Stimulated activated CD4-positive, alpha-beta T cell treated with anti-CD3 and anti-CD28 coated beads, Interleukin-15, amount 100 ng/mL, for 24 hours (primary cell): ENCODE results near the gene ZNF549.
"Not testable (repeated sequence)": the region's sequence is repeated elsewhere in the genome, so short reads cannot be mapped to it uniquely, and the experiment has no call there.

Source experiments
- DNase-seq: peaks from one replicate; pipeline ENCODE4 v3.0.0-alpha.2; 2020

Gene ZNF549

DNA sequence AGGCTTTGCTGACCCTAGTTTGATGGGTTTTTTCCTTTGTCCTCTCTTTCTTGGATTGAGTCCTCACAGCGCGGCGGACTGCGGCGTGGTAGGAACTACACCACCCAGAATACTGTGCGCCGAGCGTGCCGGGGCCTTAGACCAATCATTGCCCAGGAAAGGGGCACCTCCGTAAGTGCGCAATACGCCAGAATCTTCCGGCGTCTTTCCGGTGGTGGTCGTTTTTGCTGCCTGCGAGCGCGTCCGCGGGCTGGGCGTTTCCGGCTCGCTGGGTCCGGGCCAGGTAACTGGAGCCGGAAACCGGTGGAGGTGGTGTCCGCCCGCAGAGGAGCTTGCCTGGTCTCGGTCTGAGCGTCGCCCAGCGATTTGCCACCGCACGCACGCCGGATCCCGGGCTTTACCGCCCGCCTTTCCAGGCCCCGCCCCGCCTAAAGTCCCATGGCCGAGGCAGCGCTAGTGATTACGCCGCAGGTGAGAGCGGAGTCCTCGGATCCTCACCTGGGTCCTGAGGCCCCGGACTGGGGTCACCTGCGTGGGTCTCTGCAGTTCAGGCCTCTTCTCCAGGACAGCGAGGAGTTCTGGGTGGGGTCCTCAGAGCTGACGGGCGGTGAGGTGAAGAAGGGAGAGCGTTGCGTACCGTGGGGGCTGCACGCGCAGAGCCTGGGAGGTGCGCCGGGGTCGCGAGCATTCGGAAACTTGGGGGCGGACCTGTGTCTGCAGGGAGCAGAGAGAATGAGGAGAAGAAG lies at the start of gene ZNF549:
Gene ZNF549 (plus strand): TSS at position 221 of the 746 bp plus-strand sequence. CDS start 218 bp downstream, at position 439.
- peak; percentile 91 for DNase-seq

DNA sequence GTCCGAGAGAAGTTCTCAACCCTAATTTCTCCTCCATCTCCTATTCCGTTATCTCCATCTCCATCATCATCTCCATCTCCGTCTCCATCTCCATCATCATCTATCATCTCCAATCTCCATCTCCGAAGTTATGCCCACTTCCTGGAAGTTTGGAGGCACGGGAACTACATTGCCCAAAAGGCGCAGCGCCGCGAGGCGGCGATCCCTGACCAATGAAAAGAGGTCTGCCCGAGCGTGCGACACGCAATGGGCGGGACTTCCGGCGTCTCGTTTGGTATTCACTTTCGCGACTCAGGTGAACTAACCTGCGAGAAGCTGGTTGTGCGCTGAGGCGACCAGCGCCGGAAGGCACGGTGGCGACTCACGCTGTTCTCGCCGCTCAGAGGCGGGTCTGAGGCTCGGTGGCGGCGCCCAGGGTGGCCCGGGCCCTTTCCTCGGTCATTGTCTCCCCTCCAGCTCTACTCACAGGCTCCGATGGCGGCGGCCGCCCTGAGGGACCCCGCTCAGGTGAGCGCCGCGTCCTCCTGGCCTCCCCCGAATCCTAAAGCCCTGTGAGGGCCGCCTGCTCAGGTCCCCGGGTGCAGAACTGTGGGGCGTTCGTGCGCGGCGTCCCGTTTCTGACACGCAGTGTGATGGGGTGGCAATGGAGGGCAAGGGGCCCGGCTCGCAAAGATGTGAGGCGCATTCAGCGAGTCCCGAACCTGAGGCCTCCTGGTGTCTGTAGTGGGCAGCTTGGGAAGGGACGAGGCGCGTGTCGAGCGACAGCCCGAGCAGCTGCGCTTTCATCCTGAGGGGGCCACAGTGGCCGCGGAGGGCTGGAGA lies 39.5 kb upstream of the ZNF549 start, which contains the start of gene ZNF419:
Gene ZNF419 (plus strand): TSS at position 274 of the 822 bp plus-strand sequence. CDS start 201 bp downstream, at position 475.
- DNase-seq: peak; percentile 95

DNA sequence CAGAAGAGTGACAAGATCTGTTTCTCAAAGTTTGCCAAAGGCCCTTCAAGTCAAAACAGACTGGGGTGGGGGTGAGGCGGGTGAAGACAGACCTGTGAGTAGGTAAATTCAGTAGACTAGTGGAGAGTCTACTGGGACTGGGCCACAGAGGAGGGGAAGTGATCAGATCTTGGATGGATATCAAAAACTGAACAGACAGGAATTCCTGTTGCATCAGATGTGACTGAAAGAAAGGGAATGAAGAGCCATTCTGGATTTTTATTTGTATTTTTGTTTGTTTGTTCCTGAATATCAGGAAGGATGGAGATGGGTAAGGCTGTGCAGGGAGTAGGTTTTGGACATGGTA lies 38.9 kb upstream of the ZNF549 start:
- not testable (repeated sequence) for DNase-seq

DNA sequence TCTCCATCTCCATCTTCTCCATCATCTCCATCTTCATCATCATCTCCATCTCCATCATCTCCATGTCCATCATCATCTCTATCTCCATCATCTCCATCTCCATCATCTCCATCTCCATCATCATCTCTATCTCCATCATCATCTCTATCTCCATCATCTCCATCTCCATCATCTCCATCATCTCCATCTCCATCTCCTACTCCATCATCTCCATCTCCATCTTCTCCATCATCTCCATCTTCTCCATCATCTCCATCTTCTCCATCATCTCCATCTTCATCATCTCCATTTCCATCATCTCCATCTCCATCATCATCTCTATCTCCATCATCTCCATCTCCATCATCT lies 27.9 kb upstream of the ZNF549 start:
- DNase-seq: not testable (repeated sequence)

DNA sequence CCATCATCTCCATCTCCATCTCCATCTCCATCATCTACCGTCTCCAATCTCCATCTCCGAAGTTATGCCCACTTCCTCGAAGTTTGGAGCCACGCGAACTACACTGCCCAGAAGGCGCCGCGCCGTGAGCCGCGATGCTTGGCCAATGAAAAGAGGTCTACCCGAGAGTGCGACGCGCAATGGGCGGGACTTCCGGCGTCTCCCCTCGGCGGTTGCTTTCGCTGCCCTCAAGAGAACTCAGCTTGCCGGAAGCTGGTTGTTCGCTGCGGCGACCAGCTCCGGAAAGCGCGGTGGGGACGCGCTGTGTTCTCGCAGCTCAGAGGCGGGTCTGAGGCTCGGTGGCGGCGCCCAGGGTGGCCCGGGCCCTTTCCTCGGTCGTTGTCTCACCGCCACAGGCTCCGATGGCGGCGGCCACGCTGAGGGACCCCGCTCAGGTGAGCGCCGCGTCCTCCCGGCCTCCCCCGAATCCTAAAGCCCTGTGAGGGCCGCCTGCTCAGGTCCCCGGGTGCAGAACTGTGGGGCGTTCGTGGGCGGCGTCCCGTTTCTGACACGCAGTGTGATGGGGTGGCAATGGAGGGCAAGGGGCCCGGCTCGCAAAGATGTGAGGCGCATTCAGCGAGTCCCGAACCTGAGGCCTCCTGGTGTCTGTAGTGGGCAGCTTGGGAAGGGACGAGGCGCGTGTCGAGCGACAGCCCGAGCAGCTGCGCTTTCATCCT lies 27.3 kb upstream of the ZNF549 start, which contains the start of gene ZNF773:
Gene ZNF773 (plus strand): TSS at position 259 of the 716 bp plus-strand sequence. CDS start 143 bp downstream, at position 402.
- DNase-seq: peak; percentile 97

DNA sequence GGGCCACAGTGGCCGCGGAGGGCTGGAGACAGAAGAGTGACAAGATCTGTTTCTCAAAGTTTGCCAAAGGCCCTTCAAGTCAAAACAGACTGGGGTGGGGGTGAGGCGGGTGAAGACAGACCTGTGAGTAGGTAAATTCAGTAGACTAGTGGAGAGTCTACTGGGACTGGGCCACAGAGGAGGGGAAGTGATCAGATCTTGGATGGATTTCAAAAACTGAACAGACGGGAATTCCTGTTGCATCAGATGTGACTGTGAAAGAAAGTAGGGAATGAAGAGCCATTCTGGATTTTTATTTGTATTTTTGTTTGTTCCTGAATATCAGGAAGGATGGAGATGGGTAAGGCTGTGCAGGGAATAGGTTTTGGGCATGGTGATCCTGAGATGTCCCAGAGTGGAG lies 26.8 kb upstream of the ZNF549 start:
- not testable (repeated sequence) for DNase-seq

DNA sequence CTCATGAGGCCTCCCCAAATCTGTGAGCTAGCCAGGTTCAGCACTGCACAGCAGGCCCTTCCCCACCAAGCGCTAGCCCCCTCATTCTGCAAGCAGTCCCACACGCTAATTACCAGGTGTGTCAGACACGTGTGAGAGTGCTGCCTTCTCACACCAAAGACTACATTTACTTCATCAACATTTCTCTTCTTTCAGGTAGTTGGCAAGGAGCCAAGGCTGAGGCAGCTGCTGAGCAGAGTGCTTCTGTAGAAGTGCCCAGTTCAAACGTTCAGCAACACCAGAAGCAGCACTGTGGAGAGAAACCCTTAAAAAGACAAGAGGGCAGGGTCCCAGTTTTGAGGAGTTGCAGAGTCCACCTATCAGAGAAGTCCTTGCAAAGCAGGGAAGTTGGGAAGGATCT lies 21.0 kb upstream of the ZNF549 start:
- no peak for DNase-seq

DNA sequence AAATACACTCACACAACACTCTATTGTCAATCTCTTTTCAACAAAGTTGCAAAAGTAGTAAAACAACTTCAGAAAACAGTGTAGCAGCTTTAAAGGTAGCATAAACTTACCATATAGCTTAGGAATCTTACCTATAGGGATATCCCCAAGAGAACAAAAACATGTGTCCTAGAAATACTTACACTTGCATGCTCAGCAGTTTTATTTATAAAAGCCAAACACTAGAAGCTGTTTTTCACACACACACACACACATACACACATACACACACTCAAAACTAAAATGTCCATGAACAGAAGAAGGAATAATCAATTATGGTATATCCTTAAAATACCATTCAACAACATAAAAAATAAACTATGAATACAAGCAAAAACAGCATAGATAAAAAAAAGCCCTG lies 15.7 kb upstream of the ZNF549 start:
- no peak for DNase-seq

DNA sequence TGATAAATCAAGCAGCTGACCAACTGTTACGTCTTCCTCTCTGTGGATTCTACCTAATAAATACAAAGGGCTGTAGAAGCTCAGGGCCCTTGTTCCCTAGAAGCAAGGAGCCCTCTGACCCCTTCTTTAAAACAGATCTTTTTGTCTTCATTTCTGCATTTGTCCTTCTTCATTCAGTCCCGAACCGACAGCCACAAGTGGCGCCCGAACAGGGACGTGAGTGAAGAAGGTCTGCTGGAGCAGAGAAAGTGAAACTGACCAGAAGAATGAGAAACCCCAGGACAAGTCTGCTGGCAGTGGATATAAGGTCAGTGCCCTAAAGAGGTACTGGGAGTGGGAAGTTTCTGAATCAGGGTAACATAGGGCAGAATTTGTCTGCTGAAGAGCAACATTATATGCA lies 14.3 kb upstream of the ZNF549 start:
- DNase-seq: no peak

DNA sequence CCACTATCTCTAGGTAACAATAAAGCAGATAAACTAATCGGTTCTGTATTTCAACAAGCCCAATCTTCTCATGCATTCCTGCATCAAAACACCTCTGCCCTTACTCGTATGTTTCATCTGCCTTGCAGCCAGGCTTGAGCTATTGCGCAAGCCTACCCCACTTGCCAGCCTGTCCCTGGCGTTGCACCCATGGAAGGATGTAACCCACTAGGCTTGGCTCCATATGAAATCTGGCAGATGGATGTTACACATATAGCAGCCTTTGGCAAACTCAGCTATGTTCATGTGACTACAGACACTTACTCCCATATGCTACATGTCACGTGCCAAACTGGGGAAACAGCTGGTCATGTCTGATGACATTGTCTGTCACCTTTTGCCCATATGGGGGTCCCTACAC lies 11.9 kb upstream of the ZNF549 start:
- no peak for DNase-seq

DNA sequence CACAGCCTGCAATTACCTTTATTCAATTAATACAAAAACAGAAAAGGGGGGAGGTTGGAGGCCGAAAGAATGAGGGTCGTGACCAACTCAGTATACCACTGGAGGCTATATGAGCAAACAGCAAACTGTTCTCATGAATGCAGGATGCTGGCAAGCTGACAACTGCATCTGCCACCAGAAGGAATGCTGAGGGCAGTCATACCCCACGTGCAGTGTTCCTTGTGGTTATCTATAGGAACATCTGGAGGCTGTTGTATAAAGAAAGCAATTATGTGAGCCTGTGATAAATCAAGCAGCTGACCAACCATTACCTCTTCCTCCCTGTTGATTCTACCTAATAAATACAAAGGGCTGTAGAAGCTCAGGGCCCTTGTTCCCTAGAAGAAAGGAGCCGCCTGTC lies 9.1 kb upstream of the ZNF549 start:
- not testable (repeated sequence) for DNase-seq

DNA sequence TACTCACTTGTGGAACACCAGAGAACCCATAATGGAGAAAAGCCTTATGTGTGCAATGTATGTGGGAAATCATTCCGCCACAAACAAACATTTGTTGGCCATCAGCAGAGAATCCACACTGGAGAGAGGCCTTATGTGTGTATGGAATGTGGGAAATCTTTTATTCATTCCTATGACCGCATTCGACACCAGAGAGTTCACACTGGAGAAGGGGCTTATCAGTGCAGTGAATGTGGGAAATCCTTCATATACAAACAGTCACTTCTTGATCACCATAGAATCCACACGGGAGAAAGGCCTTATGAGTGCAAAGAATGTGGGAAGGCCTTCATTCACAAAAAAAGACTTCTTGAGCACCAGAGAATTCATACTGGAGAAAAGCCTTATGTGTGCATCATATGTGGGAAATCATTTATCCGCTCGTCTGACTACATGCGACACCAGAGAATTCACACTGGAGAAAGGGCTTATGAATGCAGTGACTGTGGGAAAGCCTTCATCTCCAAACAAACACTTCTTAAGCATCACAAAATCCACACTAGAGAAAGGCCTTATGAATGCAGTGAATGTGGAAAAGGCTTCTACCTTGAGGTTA lies 10.9 kb downstream of the ZNF549 start:
- no peak for DNase-seq

DNA sequence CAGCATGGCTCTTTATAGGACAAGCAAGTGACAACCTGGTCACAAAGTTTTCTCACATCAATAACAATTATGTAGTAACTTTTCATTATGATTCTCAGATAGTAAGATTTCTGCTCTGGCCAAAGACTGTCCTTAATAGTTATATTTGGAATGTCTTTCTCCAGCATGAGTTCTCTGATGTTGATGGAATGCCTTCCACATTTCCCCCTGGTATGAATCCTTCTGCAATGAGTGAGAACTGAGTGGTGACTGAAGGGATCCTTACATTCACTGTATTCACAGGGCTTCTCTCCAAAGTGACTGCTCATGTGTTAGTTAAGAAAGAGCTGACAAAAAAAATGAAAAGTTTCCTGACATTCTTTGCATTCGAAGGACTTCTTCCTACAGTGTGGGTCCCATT lies 19.4 kb downstream of the ZNF549 start:
- no peak for DNase-seq

DNA sequence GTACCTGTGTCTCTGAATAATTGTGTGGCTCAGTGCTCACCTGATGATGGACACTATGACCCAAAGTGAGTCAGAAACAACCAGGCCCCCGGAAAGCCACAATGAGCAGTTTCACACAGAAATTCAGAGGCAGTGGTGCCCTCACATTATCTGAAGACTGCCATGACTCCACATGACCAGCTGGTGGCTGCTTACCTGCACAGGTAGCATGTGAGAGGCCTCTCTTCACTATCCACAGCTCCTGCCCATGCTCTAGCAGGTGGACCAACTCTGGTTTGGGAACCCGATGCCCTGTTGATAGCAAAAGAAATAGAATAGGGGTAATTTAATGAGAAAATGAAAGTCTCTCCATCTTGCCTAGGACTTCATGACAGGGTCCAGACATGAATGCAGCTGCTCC lies 25.3 kb downstream of the ZNF549 start:
- no peak for DNase-seq

DNA sequence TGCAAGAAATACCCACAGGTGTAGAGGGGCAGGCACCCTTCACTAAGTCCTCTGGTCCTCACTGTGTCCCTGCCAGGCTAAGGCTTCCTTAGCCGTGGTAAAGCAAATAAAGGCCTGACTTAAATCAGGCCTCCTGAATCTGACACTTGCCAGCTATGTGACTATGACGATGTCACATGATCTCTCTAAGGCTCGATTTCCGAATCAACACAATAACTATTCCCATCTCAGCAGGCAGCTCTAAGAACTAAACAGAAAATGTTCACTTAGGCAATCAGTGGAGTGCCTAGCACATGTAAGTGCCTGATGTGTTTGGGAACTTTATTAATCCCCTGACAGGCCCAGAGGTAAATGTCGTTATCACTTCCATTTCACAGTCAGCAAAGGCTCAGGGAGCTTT lies 30.5 kb downstream of the ZNF549 start:
- no peak for DNase-seq

DNA sequence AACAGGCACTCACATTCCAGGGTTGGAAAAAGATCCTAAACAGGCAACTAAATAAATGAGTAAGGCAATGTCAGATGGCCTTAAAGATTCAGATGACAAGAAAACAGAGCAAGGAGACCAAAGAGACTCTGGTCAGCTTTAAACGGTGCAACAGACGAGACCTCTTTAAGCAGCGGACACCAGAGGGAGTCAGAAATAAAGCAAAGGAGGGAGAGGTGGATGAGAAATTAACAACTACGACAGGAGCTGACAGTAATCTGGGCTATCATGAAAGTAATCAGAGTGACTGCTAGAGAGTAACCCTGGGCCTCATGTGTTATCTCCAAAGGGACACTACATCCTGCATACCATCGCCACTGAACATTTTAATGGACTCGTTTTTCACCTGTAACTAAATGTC lies 31.4 kb downstream of the ZNF549 start:
- DNase-seq: no peak

DNA sequence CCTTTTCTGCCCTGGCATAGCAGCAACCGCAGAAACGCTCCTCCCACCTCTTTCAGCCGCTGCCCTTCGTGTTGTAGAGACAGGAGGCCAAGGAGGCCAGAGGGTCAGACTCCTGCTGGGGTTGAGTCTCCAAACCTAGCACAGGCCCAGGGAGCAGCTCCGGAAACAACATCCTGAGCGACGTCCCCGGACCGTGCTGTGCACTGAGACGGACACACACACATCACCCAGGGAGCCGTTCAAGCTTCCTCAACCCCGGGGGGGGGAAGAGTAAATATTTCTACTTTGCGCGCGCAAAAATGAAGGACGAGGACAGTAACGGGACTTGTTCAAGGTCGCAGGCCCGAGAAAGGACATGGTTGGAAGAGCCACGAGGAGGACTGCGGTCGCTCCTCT lies 31.9 kb downstream of the ZNF549 start:
- peak; percentile 25 for DNase-seq

DNA sequence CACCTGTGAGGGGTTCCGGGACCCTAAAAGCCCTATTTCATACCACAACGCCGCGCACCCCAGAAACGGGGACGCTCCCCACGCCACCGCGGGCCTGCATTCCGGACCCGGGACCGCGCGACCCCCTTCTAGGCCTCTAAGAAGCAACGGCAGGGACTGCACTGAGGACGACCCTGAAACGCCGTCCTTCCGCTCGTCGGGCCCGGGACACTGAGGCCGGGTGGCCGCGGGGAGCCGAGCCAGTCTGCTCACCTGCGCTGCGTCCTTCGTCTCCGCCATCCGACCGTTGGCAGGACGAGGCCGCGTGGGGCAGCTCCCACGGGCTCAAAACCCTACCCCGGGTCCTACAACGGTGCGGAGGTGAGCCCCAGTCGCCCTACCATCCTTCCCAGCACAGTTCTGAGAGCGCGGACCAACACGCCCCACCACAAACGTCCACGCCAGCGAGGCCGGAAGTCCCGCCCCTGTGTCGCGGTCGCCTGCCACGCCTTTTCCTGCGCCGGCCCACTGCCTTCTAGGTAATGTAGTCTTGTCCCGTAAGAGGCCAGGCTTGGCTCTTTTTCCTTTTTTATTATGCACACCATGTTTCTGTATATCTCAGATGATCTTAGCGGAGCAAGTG lies 32.4 kb downstream of the ZNF549 start, which contains the start of gene ZNF550:
Gene ZNF550 (minus strand): TSS at position 460 of the 622 bp plus-strand sequence. CDS start 181 bp downstream, at position 279.
- peak; percentile 91 for DNase-seq

DNA sequence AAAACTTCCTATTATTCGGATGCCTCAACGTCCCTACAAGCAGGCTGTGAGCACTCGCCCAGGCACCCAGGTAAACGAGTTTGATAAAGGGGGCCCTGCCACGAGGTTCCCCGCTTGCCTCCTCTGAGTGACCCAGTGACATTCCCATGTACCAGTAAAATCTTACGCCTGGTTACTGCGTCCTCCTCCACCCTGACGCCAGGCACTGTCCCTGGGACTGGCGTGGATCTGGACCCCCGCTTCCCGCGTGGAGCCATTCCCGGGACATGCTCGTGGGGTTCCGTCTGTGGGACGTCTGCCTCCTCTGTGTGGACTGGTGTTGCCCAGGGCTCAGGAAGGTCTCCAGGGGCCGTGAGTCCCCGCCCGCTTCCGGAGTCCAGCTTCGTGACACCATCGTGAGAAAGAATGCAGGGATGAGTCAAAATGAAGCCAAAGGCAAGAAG lies 32.9 kb downstream of the ZNF549 start:
- DNase-seq: no peak

DNA sequence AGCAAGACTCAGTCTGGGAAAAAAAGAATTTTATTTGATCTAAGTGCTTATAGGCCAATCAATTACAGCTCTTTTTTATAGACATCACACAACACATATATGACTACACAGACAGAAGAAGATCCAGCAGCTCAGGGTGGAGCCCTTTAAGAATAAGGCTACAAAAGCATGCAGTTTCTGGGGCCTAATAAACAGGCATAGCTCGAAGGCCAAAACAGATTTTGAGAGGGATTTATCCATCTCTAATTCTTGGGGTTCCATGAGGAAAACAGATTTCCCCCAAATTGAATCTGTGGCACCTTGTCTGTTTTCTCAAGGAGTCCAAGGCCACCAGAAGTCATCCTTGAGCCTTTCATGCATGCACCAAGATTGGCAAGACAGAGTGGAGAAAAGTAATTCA lies 36.4 kb downstream of the ZNF549 start:
- DNase-seq: no peak

DNA sequence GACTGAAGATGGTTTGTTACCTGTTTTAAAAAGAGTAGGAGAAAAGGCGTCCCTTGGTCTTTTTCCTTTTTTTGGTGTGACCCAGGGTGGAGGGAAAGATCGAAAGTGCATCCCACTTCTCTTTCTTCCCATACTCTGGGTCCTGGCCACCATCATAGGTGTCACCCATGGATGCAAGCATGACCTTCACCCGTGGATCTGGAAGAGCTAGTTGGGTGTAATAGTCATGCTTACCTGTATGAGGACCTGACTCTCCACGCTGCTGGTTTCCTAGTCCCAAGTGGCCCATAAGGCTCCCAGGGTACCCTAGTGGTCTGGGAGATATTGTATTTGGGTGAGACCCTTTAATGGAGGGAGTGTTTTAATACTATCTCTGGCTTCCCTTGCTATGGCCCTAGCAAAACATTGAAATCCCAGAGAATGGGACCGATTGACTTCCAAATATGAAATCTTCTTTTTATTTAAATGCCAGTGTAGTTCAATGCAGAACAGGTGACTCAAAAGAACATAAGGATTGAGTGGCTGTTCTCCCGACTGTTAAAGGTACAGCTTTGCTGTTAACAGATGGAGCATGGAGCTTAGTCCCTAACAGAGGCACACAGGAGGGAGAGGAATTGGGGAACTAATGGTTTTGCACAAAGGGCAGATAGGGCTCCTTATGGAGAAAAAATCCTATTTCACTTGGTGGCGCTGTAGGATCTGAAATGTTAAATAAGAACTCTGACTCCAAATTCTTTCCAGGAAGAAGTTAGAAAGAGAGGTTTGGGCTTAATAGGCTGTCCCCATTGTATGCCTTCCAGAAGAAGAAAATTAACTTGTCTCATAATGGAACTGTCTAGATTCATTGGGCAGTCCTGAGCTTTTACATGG lies 39.5 kb downstream of the ZNF549 start:
- DNase-seq: peak; percentile 4
